SHP77 (cell line): Measurements from ENCODE around the gene SPTB.

ENCODE experiments used
- DNase-seq, 2 experiments: peaks; one replicate each; lab custom pipeline; 2025; lab: John Stamatoyannopoulos, UW

SPTB gene

GRCh38 chr14:64850369-64851137 lies 29.2 kb downstream of the SPTB start:
- DNase-seq = no peak

GRCh38 chr14:64849940-64850339 lies 29.8 kb downstream of the SPTB start:
- DNase-seq = no peak

GRCh38 chr14:64848239-64848638 lies 31.5 kb downstream of the SPTB start:
- DNase-seq = no peak

GRCh38 chr14:64846319-64846718 lies 33.4 kb downstream of the SPTB start:
- DNase-seq = no peak

GRCh38 chr14:64845878-64846277 lies 33.8 kb downstream of the SPTB start:
- no peak for DNase-seq

GRCh38 chr14:64844969-64845536 lies 34.7 kb downstream of the SPTB start:
- no peak for DNase-seq

- no peak for DNase-seq
These were observed 35.4 kb downstream of the SPTB start for GRCh38 chr14:64844272-64844671.

- DNase-seq = no peak
These were observed 36.2 kb downstream of the SPTB start for GRCh38 chr14:64843548-64843947.

GRCh38 chr14:64841772-64842750 lies 37.6 kb downstream of the SPTB start:
- DNase-seq = no peak

GRCh38 chr14:64841121-64841651 lies 38.5 kb downstream of the SPTB start:
- no peak for DNase-seq

- no peak for DNase-seq
These were observed 41.1 kb downstream of the SPTB start for GRCh38 chr14:64838656-64839055.

- no peak for DNase-seq
These were observed 44.3 kb downstream of the SPTB start for GRCh38 chr14:64835431-64835830.

- no peak for DNase-seq
These were observed 44.7 kb downstream of the SPTB start for GRCh38 chr14:64834965-64835364.

- DNase-seq = no peak
These were observed 48.3 kb downstream of the SPTB start for GRCh38 chr14:64831419-64831818.

- DNase-seq = no peak
These were observed 48.7 kb downstream of the SPTB start for GRCh38 chr14:64830961-64831360.

GRCh38 chr14:64828071-64828470 lies 51.6 kb downstream of the SPTB start:
- DNase-seq = peak; percentile 72 to 87

- peak; percentile 62 to 72 for DNase-seq
These were observed 52.9 kb downstream of the SPTB start for GRCh38 chr14:64826845-64827244.

GRCh38 chr14:64826333-64826732 lies 53.4 kb downstream of the SPTB start:
- DNase-seq = no peak

- DNase-seq = no peak
These were observed 54.2 kb downstream of the SPTB start for GRCh38 chr14:64825509-64825908.

GRCh38 chr14:64825006-64825405 lies 54.7 kb downstream of the SPTB start:
- DNase-seq = no peak

GRCh38 chr14:64824471-64824870 lies 55.2 kb downstream of the SPTB start:
- DNase-seq = no peak

- DNase-seq = peak; percentile 89
These were observed 56.3 kb downstream of the SPTB start for GRCh38 chr14:64823305-64823861.
